ENCODE measurements around the gene HEATR5A. TPM values are rescaled to one million over a fixed set of nuclear protein-coding genes. Genes with fewer than 3 reads are reported as not detected.

The HEATR5A gene
- total RNA-seq, 1 donor from 2014 or later = 11.5 TPM

DNA sequence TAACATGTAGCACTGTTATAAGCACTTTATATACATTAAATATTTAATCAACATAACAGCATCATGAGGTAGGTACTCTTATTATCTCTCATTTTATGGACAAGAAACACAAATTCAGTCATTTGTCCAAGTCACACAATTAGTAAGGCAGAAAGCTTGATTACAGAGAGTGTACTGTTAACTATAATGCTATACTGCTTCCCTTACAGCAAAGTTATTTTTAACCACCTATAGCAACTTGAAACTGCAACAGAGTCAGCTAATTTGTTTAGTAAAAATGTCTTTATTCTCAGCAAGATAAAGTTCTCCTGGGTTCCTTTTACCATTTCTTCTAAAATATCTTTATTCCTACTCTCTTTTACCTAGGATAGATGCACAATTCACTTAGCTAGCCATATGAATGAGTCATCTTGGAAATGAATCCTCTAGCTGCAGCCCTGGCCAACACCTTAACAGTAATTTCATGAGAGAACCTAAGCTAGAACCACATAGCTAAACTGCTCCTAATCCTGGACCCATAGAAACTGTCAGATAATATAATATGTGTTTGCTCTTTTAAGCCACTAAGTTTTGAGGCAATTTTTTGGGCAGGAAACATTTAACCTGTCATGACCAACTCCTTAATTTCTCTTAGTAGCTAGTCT, 122.5 kb downstream of the HEATR5A start:
- no peak for DNase-seq (ENCODE audit: low read depth)
- no peak overlapping the region for H3K4me3 ChIP-seq (ENCODE audit: low read depth, low read length)
- TF ChIP-seq CTCF (conservative IDR thresholded peaks at IDR 0.05; ENCODE audit: low read depth, low read length) = no peak

- H3K4me3 ChIP-seq (ENCODE audit: low read depth, low read length) = no peak overlapping the region
- DNase-seq (ENCODE audit: low read depth) = no peak
- TF ChIP-seq CTCF (conservative IDR thresholded peaks at IDR 0.05; ENCODE audit: low read depth, low read length) = no peak
Observed at GRCh38 chr14:31297112-31297511, 123.2 kb downstream of the HEATR5A start.

GRCh38 chr14:31294746-31295405, 125.5 kb downstream of the HEATR5A start:
- TF ChIP-seq CTCF (conservative IDR thresholded peaks at IDR 0.05; ENCODE audit: low read depth, low read length) = no peak
- DNase-seq (ENCODE audit: low read depth) = no peak
- H3K4me3 ChIP-seq (ENCODE audit: low read depth, low read length) = no peak overlapping the region

DNA sequence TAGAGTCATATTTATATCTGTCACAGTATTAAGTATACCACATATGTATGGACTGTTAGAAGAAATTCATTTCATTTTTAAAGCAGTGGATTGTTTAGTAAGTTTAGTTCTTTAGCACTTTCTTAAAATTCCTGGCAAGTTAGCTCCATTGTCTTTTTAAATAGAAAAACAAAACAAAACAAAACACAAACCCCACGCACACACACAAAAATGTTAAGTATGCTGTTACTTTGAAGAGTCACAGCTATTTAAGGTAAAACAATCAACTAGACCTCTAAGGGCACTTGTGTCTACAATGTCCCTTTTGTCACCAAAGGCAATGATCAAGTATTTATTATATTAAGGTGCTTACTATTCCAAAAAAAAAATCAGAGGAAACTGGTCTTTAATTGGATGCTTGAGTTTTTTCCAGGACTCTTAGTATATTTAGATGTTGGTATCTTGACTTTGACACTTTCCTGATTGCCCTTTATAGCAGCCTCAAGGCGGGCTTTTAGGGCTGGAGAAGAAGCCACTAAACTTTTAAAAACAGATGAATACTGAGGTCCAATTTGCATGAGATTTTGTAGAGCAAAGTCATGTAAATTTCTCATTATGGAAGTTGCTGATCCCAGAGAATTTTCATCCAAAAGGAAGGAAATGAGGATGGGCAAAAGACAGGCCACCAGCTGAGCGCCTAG, 127.3 kb downstream of the HEATR5A start:
- no peak for DNase-seq (ENCODE audit: low read depth)

DNA sequence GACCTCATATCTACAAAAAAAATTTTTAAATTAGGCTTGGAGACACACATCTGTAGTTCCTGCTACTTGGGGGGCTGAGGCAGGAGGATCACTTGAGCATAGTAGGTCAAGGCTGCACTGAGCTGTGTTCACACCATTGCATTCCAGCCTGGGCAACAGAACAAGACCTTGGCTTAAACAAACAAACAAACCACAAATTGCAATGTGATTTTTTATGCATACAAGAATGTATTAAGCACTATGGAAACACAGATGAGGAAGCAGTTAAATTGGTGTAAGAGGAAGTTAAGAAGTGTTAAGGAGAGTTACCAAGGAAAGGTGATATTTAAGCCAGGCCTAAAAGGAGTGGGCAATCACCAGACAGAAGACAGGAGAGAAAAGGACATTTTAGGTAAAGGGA, 129.1 kb downstream of the HEATR5A start:
- TF ChIP-seq CTCF (conservative IDR thresholded peaks at IDR 0.05; ENCODE audit: low read depth, low read length) = no peak
- no peak for DNase-seq (ENCODE audit: low read depth)
- H3K4me3 ChIP-seq (ENCODE audit: low read depth, low read length) = no peak overlapping the region

More for the DNA sequence above, 127.3 kb downstream of the HEATR5A start:
- TF ChIP-seq CTCF (conservative IDR thresholded peaks at IDR 0.05; ENCODE audit: low read depth, low read length) = no peak
- no peak overlapping the region for H3K4me3 ChIP-seq (ENCODE audit: low read depth, low read length)

GRCh38 chr14:31287294-31287972, 132.9 kb downstream of the HEATR5A start:
- no peak for DNase-seq (ENCODE audit: low read depth)
- no peak for TF ChIP-seq CTCF (conservative IDR thresholded peaks at IDR 0.05; ENCODE audit: low read depth, low read length)
- H3K4me3 ChIP-seq (ENCODE audit: low read depth, low read length) = no peak overlapping the region

Data from epithelial cell of proximal tubule (primary cell).